T-cell (primary cell): ENCODE measurements around the gene MOB3B. TPM values are rescaled to one million over a fixed set of nuclear protein-coding genes. Genes with fewer than 3 reads are reported as not detected.
"Not testable (repeated sequence)": the region's sequence is repeated elsewhere in the genome, so short reads cannot be mapped to it uniquely, and the experiment has no call there.

Source experiments
- ATAC-seq, 4 experiments: fragments of 200-7000 bp in 3 of 4; fragments of 150-1000 bp in 1 of 4; cut with Tn5 transposase; replicated peaks in 1 of 4; 1 replicate in 3 of 4; 2 replicates in 1 of 4; pipeline ENCODE4 v1.10.0; 2021; ENCODE audit warnings: moderate library complexity in 3 of 4, mild to moderate bottlenecking in 2 of 4, moderate number of reproducible peaks in 1 of 4
- CTCF ChIA-PET, 2 donors: fragments of 300-600 bp; sonication (Branson Sonifier 250); formaldehyde crosslinking; loops; one replicate each; lab custom pipeline; 2022; ENCODE audit warnings: antibody characterized with exemption in 2 of 2; lab: Charles Lee
- POLR2A ChIA-PET, 2 donors: fragments of 300-600 bp; sonication (Branson Sonifier 250); formaldehyde crosslinking; loops; one replicate each; lab custom pipeline; 2022; ENCODE audit warnings: antibody characterized with exemption in 2 of 2; lab: Charles Lee
- DNase-seq, 35 experiments: peaks; one replicate each; pipeline versions ENCODE4 v3.0.0 to v3.0.0-alpha.2; 2013 to 2023
- H3K27ac ChIP-seq: one replicate; pipeline ENCODE4 v1.5.1; 2013; ENCODE audit warnings: low read length
- H3K27me3 ChIP-seq, 2 experiments: replicated peaks in 1 of 2; 1 replicate in 1 of 2; 2 replicates in 1 of 2; pipeline versions ENCODE4 v1.6.1 to v1.7.0; 2013; ENCODE audit warnings: low read length in 1 of 2, mixed read lengths in 1 of 2; ENCODE audit not compliant: control insufficient read depth in 2 of 2, insufficient read depth in 2 of 2; ENCODE audit errors: extremely low read depth in 1 of 2
- H3K36me3 ChIP-seq, 2 donors: 1 replicate in 1 of 2; 2 replicates in 1 of 2; pipeline versions ENCODE4 v1.6.1 to v1.7.0; 2013; ENCODE audit warnings: low read length in 1 of 2; ENCODE audit not compliant: control insufficient read depth in 2 of 2, insufficient read depth in 1 of 2; ENCODE audit errors: extremely low read depth in 1 of 2
- H3K4me1 ChIP-seq, 2 experiments: 1 replicate in 1 of 2; 2 replicates in 1 of 2; pipeline versions ENCODE4 v1.6.1 to v1.7.0; 2013; ENCODE audit warnings: low read length in 2 of 2, mixed read lengths in 1 of 2; ENCODE audit not compliant: insufficient read depth in 2 of 2, control insufficient read depth in 1 of 2; ENCODE audit errors: extremely low read depth in 1 of 2
- H3K4me3 ChIP-seq, 2 donors: 1 replicate in 1 of 2; 2 replicates in 1 of 2; pipeline versions ENCODE4 v1.5.1 to v1.7.0; 2013; ENCODE audit warnings: mild to moderate bottlenecking in 2 of 2, low read length in 1 of 2, moderate library complexity in 1 of 2; ENCODE audit not compliant: control insufficient read depth in 1 of 2; ENCODE audit errors: extremely low read depth in 1 of 2
- H3K9me3 ChIP-seq: 2 replicates; pipeline ENCODE4 v1.7.0; 2013
- H3K27ac Mint-ChIP-seq, 2 donors: one replicate each; pipeline ENCODE4 v1.8.0; 2020 to 2021; ENCODE audit warnings: mild to moderate bottlenecking in 2 of 2, mixed read lengths in 2 of 2
- H3K27me3 Mint-ChIP-seq, 2 donors: one replicate each; pipeline ENCODE4 v1.8.0; 2021 to 2022; ENCODE audit warnings: mixed read lengths in 2 of 2
- H3K36me3 Mint-ChIP-seq: one replicate; pipeline ENCODE4 v1.8.0; 2021; ENCODE audit warnings: mixed read lengths
- H3K4me1 Mint-ChIP-seq, 3 donors: one replicate each; pipeline ENCODE4 v1.8.0; 2020 to 2022; ENCODE audit warnings: mixed read lengths in 3 of 3, mild to moderate bottlenecking in 1 of 3
- H3K4me3 Mint-ChIP-seq, 3 donors: one replicate each; pipeline ENCODE4 v1.8.0; 2020 to 2022; ENCODE audit warnings: mild to moderate bottlenecking in 3 of 3, mixed read lengths in 3 of 3, moderate library complexity in 3 of 3
- H3K9me3 Mint-ChIP-seq, 3 donors: one replicate each; pipeline ENCODE4 v1.8.0; 2020 to 2022; ENCODE audit warnings: mixed read lengths in 3 of 3
- WGBS: methylation state at CpG from one replicate; pipeline ENCODE4 v1.1.5; 2013; ENCODE audit warnings: missing lambda C conversion rate; ENCODE audit not compliant: insufficient coverage; 5-methylcytosine and 5-hydroxymethylcytosine counted together
- total RNA-seq, 35 experiments: library from RNA in 6 of 35; stranded (reverse) in 6 of 35; fragments of 120-200 nt in 1 of 35; gene quantifications; one replicate each; pipeline versions ENCODE4 v1.2.1 to v1.2.4 and lab custom pipeline; 2013 to 2026

Gene MOB3B
- total RNA-seq, 5 donors from 2014 or later (not counting 1 experiment from before 2014, with no cell fraction given): 0.40 to 0.72 (median 0.56) TPM

DNA sequence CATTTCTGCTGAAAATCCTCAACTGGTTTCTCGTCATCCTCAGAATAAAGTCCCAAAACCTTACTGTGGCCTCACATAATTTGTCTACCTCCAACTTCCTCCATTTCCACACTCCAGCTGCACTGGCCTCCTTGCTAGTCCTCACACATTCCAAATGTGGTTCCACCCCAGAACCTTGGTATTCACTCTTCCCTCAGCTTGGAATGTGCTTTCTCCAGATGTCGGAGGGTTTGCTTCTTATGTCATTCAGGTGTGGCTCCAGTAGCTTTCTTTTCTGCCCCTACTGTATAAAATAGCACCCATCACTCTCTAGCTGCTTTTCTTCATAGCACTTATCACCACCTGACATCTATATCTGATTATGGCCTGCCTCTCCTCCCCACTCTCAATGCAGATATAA lies 108.0 kb downstream of the MOB3B start:
- H3K27ac Mint-ChIP-seq: no peak overlapping the region
- H3K36me3 Mint-ChIP-seq: no peaks in the 10 kb centered on the region
- no peaks in the 10 kb centered on the region for H3K9me3 Mint-ChIP-seq
- Histone ChIP-seq H3K4me3 (no peak overlapping the region), H3K27ac (no peak overlapping the region), H3K27me3 (no peaks in the 10 kb centered on the region), H3K36me3 (no peaks in the 10 kb centered on the region), H3K9me3 (no peaks in the 10 kb centered on the region), H3K4me1 (no peaks in the 10 kb centered on the region)
- DNase-seq (no peak), ATAC-seq (no peak)
- CTCF ChIA-PET: no interaction called here
- no peak overlapping the region for H3K4me3 Mint-ChIP-seq
- H3K27me3 Mint-ChIP-seq: no peaks in the 10 kb centered on the region
- POLR2A ChIA-PET: no interaction called here
- no peaks in the 10 kb centered on the region for H3K4me1 Mint-ChIP-seq
- 58% methylated on average over 1 of the region's 2 CpGs for WGBS

DNA sequence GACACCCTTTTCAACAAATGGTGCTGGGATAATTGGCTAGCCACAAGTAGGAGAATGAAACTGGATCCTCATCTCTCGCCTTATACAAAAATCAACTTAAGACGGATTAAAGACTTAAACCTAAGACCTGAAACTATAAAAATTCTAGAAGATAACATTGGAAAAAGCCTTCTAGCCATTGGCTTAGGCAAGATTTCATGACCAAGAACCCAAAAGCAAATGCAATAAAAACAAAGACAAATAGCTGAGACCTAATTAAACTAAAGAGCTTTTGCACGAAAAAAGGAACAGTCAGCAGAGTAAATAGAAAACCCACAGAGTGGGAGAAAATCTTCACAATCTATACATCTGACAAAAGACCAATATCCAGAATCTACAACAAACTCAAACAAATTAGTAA lies 110.1 kb downstream of the MOB3B start:
- H3K4me1 ChIP-seq, POLR2A ChIA-PET, H3K36me3 ChIP-seq, H3K27ac ChIP-seq, H3K27ac Mint-ChIP-seq, DNase-seq, H3K27me3 ChIP-seq, H3K9me3 ChIP-seq, CTCF ChIA-PET, H3K9me3 Mint-ChIP-seq, ATAC-seq, H3K27me3 Mint-ChIP-seq, H3K4me1 Mint-ChIP-seq, H3K4me3 ChIP-seq, H3K4me3 Mint-ChIP-seq, H3K36me3 Mint-ChIP-seq: not testable (repeated sequence)
- WGBS: 89% methylated on average over 3 of the region's 3 CpGs

DNA sequence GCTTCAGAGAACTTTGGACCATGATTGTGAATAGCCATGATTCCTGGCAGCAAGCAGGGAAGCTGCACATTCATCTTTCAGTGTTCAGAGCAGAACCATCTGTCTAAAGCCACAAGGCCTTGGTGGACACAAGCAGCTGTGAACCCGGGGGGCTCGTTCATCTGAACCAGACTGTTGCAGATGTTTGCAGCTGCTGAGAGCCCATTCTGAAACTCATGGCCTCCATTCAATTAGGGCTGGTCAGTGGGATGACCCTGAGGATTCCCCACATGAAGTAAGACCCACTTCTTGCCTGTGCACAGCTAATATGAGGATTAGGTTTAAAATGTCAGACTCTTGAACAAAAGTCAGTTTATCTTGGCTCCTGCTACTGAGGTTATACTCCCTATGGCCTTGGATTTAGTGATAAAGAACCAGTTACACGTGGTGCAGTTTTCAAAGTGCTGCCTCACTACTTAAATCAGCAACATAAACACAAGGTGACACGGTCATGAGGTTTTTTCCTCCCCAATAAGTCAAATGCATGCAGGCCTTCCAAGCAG lies 115.3 kb downstream of the MOB3B start:
- H3K4me1 ChIP-seq: no peaks in the 10 kb centered on the region
- POLR2A ChIA-PET: no interaction called here
- no peaks in the 10 kb centered on the region for H3K27me3 ChIP-seq
- DNase-seq (no peak), ATAC-seq (no peak)
- Mint-ChIP-seq H3K36me3 (no peaks in the 10 kb centered on the region), H3K27me3 (no peaks in the 10 kb centered on the region), H3K4me1 (no peaks in the 10 kb centered on the region), H3K9me3 (no peaks in the 10 kb centered on the region), H3K4me3 (no peak overlapping the region), H3K27ac (no peak overlapping the region)
- H3K36me3 ChIP-seq: no peaks in the 10 kb centered on the region
- no peak overlapping the region for H3K27ac ChIP-seq
- no peak overlapping the region for H3K4me3 ChIP-seq
- 75% methylated on average over 2 of the region's 4 CpGs for WGBS
- no peaks in the 10 kb centered on the region for H3K9me3 ChIP-seq
- CTCF ChIA-PET: no interaction called here

- no peaks in the 10 kb centered on the region for H3K36me3 ChIP-seq
- no peaks in the 10 kb centered on the region for H3K9me3 ChIP-seq
- Mint-ChIP-seq H3K4me3 (no peak overlapping the region), H3K9me3 (no peaks in the 10 kb centered on the region), H3K4me1 (no peaks in the 10 kb centered on the region), H3K36me3 (no peaks in the 10 kb centered on the region), H3K27me3 (no peaks in the 10 kb centered on the region), H3K27ac (no peak overlapping the region)
- ChIA-PET CTCF (no interaction called here), POLR2A (no interaction called here)
- no peaks in the 10 kb centered on the region for H3K27me3 ChIP-seq
- no peak overlapping the region for H3K4me3 ChIP-seq
- ATAC-seq (no peak), DNase-seq (no peak)
- H3K4me1 ChIP-seq: no peaks in the 10 kb centered on the region
- WGBS: 67% methylated on average over 5 of the region's 6 CpGs
- no peak overlapping the region for H3K27ac ChIP-seq
Measured at GRCh38 chr9:27413511-27414219, 115.9 kb downstream of the MOB3B start.

- no peaks in the 10 kb centered on the region for H3K4me1 Mint-ChIP-seq
- H3K27ac Mint-ChIP-seq: no peak overlapping the region
- H3K4me3 Mint-ChIP-seq: no peak overlapping the region
- Histone ChIP-seq H3K36me3 (no peaks in the 10 kb centered on the region), H3K9me3 (no peaks in the 10 kb centered on the region), H3K4me1 (no peaks in the 10 kb centered on the region), H3K27me3 (no peaks in the 10 kb centered on the region), H3K4me3 (no peak overlapping the region), H3K27ac (no peak overlapping the region)
- no peak for DNase-seq
- ATAC-seq: no peak
- 88% methylated on average over 1 of the region's 2 CpGs for WGBS
- ChIA-PET CTCF (no interaction called here), POLR2A (no interaction called here)
- H3K36me3 Mint-ChIP-seq: no peaks in the 10 kb centered on the region
- H3K27me3 Mint-ChIP-seq: no peaks in the 10 kb centered on the region
- no peaks in the 10 kb centered on the region for H3K9me3 Mint-ChIP-seq
Measured at GRCh38 chr9:27412963-27413362, 116.7 kb downstream of the MOB3B start.

GRCh38 chr9:27412081-27412480 lies 117.5 kb downstream of the MOB3B start:
- Histone ChIP-seq H3K27ac (no peak overlapping the region), H3K4me3 (no peak overlapping the region), H3K36me3 (no peaks in the 10 kb centered on the region), H3K4me1 (no peaks in the 10 kb centered on the region), H3K27me3 (no peaks in the 10 kb centered on the region), H3K9me3 (no peaks in the 10 kb centered on the region)
- WGBS: no CpG with 5 or more reads among the region's 3 CpGs
- ChIA-PET POLR2A (no interaction called here), CTCF (interaction anchor here in 1 of 2 donors (0.6 kb wide), 1 partner anchor 79 kb away, joined by 6 read pairs; no protein-coding TSS in a partner anchor)
- DNase-seq: no peak
- Mint-ChIP-seq H3K27ac (no peak overlapping the region), H3K36me3 (no peaks in the 10 kb centered on the region), H3K4me1 (no peaks in the 10 kb centered on the region), H3K4me3 (no peak overlapping the region), H3K9me3 (no peaks in the 10 kb centered on the region), H3K27me3 (no peaks in the 10 kb centered on the region)
- ATAC-seq: no peak
